Measurements from ENCODE around the gene WDR48. TPM values are rescaled to one million over a fixed set of nuclear protein-coding genes. Genes with fewer than 3 reads are reported as not detected.
A peak's percentile ranks its signal among the peaks of the same experiment; 100 is the strongest.

Gene WDR48
- total RNA-seq, 3 donors from 2014 or later, result 32.8 to 48.9 (median 33.8) TPM

- H3K4me3 ChIP-seq, result no peak overlapping the region
- peaks cover 17% of the 10 kb centered on the region for H3K36me3 ChIP-seq
- intact Hi-C loops (cut with DNase I; ENCODE audit: low total_unique reads), result no loop called here
- peak in 1 of 2 donors; percentile 51 for DNase-seq (ENCODE audit: low spot score in 2 of 2)
- no peaks in the 10 kb centered on the region for H3K9me3 ChIP-seq
- no peaks in the 10 kb centered on the region for H3K4me1 ChIP-seq
- peak overlapping the region; percentile 72 to 89 for H3K27ac ChIP-seq
- H3K27me3 ChIP-seq, result no peaks in the 10 kb centered on the region
- TF ChIP-seq POLR2AphosphoS5 (IDR thresholded peaks at IDR 0.05) (no peak), POLR2A (IDR thresholded peaks at IDR 0.05) (no peak), CTCF (IDR thresholded peaks at IDR 0.05) (no peak)
These were observed 45.0 kb downstream of the WDR48 start for GRCh38 chr3:39096775-39097174.

- Histone ChIP-seq H3K27me3 (no peaks in the 10 kb centered on the region), H3K4me1 (peaks cover 0 to 3% of the 10 kb centered on the region in 2 donors), H3K9me3 (no peaks in the 10 kb centered on the region), H3K4me3 (no peak overlapping the region), H3K36me3 (peaks cover 12% of the 10 kb centered on the region), H3K27ac (peak overlapping the region; percentile 72 to 89)
- DNase-seq (ENCODE audit: low spot score in 2 of 2), result no peak
- intact Hi-C loops (cut with DNase I; ENCODE audit: low total_unique reads), result no loop called here
- TF ChIP-seq POLR2AphosphoS5 (IDR thresholded peaks at IDR 0.05), result no peak
- no peak for TF ChIP-seq CTCF (IDR thresholded peaks at IDR 0.05)
- no peak for TF ChIP-seq POLR2A (IDR thresholded peaks at IDR 0.05)
These were observed 46.1 kb downstream of the WDR48 start for GRCh38 chr3:39097716-39098472.

GRCh38 chr3:39098473-39099000 lies 46.7 kb downstream of the WDR48 start:
- H3K4me1 ChIP-seq, result peaks cover 0 to 10% of the 10 kb centered on the region in 2 donors
- H3K27me3 ChIP-seq, result no peaks in the 10 kb centered on the region
- no peaks in the 10 kb centered on the region for H3K9me3 ChIP-seq
- no peak overlapping the region for H3K4me3 ChIP-seq
- no peak for TF ChIP-seq POLR2AphosphoS5 (IDR thresholded peaks at IDR 0.05)
- no peak for TF ChIP-seq POLR2A (IDR thresholded peaks at IDR 0.05)
- no peak for TF ChIP-seq CTCF (IDR thresholded peaks at IDR 0.05)
- peak overlapping the region; percentile 20 to 89 for H3K27ac ChIP-seq
- intact Hi-C loops (cut with DNase I; ENCODE audit: low total_unique reads), result no loop called here
- peaks cover 12% of the 10 kb centered on the region for H3K36me3 ChIP-seq
- no peak for DNase-seq (ENCODE audit: low spot score in 2 of 2)

- H3K4me1 ChIP-seq, result peaks cover 4 to 16% of the 10 kb centered on the region in 2 donors
These were observed 47.4 kb downstream of the WDR48 start for GRCh38 chr3:39099242-39099641.

More at GRCh38 chr3:39099242-39099641, 47.4 kb downstream of the WDR48 start:
- Histone ChIP-seq H3K36me3 (peaks cover 12% of the 10 kb centered on the region), H3K4me3 (no peak overlapping the region), H3K9me3 (no peaks in the 10 kb centered on the region), H3K27me3 (no peaks in the 10 kb centered on the region), H3K27ac (peak overlapping the region in 1 of 2 donors; percentile 29)
- intact Hi-C loops (cut with DNase I; ENCODE audit: low total_unique reads), result no loop called here
- DNase-seq (ENCODE audit: low spot score in 2 of 2), result no peak
- no peak for TF ChIP-seq POLR2A (IDR thresholded peaks at IDR 0.05)
- TF ChIP-seq POLR2AphosphoS5 (IDR thresholded peaks at IDR 0.05), result no peak
- no peak for TF ChIP-seq CTCF (IDR thresholded peaks at IDR 0.05)
